GM23338 (cell line): ENCODE measurements around the gene PCSK6. TPM values are rescaled to one million over a fixed set of nuclear protein-coding genes. Genes with fewer than 3 reads are reported as not detected.
A peak's percentile ranks its signal among the peaks of the same experiment; 100 is the strongest.

Experiments used
- ATAC-seq: fragments of 200-7000 bp; cut with Tn5 transposase; 3 replicates; pipeline ENCODE4 v1.9.1; 2020
- DNase-seq: peaks from one replicate; pipeline ENCODE4 v3.0.0-alpha.2; 2015; ENCODE audit warnings: low spot score
- H2AFZ ChIP-seq: fragments of 200-600 bp; sonication (generic); 2 replicates; pipeline ENCODE4 v1.8.0; 2016; ENCODE audit warnings: antibody characterized with exemption, mild to moderate bottlenecking, moderate library complexity
- H3F3A ChIP-seq: fragments of 200-600 bp; sonication (generic); replicated peaks from 2 replicates; pipeline ENCODE4 v1.8.0; 2017; ENCODE audit warnings: antibody characterized with exemption, mixed run types, low read depth
- H3K27ac ChIP-seq: fragments of 200-600 bp; sonication (generic); 2 replicates; pipeline ENCODE4 v1.6.1; 2016; ENCODE audit warnings: low read depth
- H3K27me3 ChIP-seq: fragments of 200-600 bp; sonication (generic); 2 replicates; pipeline ENCODE4 v1.8.0; 2016; ENCODE audit warnings: mild to moderate bottlenecking, mixed run types, moderate library complexity; ENCODE audit not compliant: insufficient read depth
- H3K36me3 ChIP-seq: fragments of 200-600 bp; sonication (generic); 2 replicates; pipeline ENCODE4 v1.8.0; 2016; ENCODE audit warnings: mild to moderate bottlenecking; ENCODE audit not compliant: insufficient read depth
- H3K4me1 ChIP-seq: fragments of 200-600 bp; sonication (generic); 2 replicates; pipeline ENCODE4 v1.8.0; 2016; ENCODE audit warnings: mild to moderate bottlenecking, moderate library complexity; ENCODE audit not compliant: insufficient read depth
- H3K4me2 ChIP-seq: fragments of 200-600 bp; sonication (generic); 2 replicates; pipeline ENCODE4 v1.7.1; 2017; ENCODE audit warnings: mixed run types
- H3K4me3 ChIP-seq: fragments of 200-600 bp; sonication (generic); 2 replicates; pipeline ENCODE4 v1.6.1; 2016; ENCODE audit warnings: mixed run types
- H3K79me2 ChIP-seq: fragments of 200-600 bp; sonication (generic); replicated peaks from 2 replicates; pipeline ENCODE4 v1.8.0; 2017; ENCODE audit warnings: mild to moderate bottlenecking; ENCODE audit not compliant: insufficient read depth
- H3K9me2 ChIP-seq: fragments of 200-600 bp; sonication (generic); 2 replicates; pipeline ENCODE4 v1.8.0; 2017; ENCODE audit not compliant: insufficient read depth
- H4K20me1 ChIP-seq: fragments of 200-600 bp; sonication (generic); replicated peaks from 2 replicates; pipeline ENCODE4 v1.8.0; 2017; ENCODE audit warnings: mild to moderate bottlenecking; ENCODE audit not compliant: insufficient read depth
- H3K27ac Mint-ChIP-seq: 2 replicates; pipeline ENCODE4 v1.8.0; 2020; ENCODE audit warnings: inconsistent platforms, mild to moderate bottlenecking, moderate library complexity, mixed read lengths
- H3K27me3 Mint-ChIP-seq: 3 replicates; pipeline ENCODE4 v1.8.0; 2022; ENCODE audit warnings: low read depth, mild to moderate bottlenecking, moderate library complexity, mixed read lengths, inconsistent platforms; ENCODE audit not compliant: insufficient read depth, poor library complexity
- H3K36me3 Mint-ChIP-seq: 3 replicates; pipeline ENCODE4 v1.8.0; 2021; ENCODE audit warnings: low read depth, mild to moderate bottlenecking, inconsistent platforms, moderate library complexity, mixed read lengths
- H3K4me1 Mint-ChIP-seq: 3 replicates; pipeline ENCODE4 v1.8.0; 2020; ENCODE audit warnings: mild to moderate bottlenecking, inconsistent platforms, mixed read lengths
- H3K4me3 Mint-ChIP-seq: 3 replicates; pipeline ENCODE4 v1.8.0; 2021; ENCODE audit warnings: moderate library complexity, mild to moderate bottlenecking, inconsistent platforms, mixed read lengths
- H3K9me3 Mint-ChIP-seq: 3 replicates; pipeline ENCODE4 v1.8.0; 2020; ENCODE audit warnings: moderate library complexity, mild to moderate bottlenecking, inconsistent platforms, mixed read lengths
- NANOG ChIP-seq: IDR thresholded peaks from 2 replicates; pipeline ENCODE4 v1.6.1; 2016; ENCODE audit warnings: antibody characterized with exemption, borderline replicate concordance
- POLR2AphosphoS5 ChIP-seq: IDR thresholded peaks from 2 replicates; pipeline ENCODE4 v1.6.1; 2016; ENCODE audit warnings: antibody characterized with exemption, low read depth
- ZNF114 ChIP-seq: fragments of 250-450 bp; sonication (Bioruptor Pico); IDR thresholded peaks from 2 replicates; pipeline ENCODE4 v1.5.0; 2020; ENCODE audit warnings: mild to moderate bottlenecking, moderate library complexity
- polyA plus RNA-seq: library from polyadenylated mRNA; unstranded; fragments of >200 nt; fragmentation: Nextera tagmentation; extraction: Ambion mirVana; gene quantifications from 2 replicates; pipeline ENCODE4 v1.2.1, GENCODE V29; 2016
- total RNA-seq: library from RNA; depleted of rRNA; stranded (reverse); fragments of >200 nt; shearing (Covaris generic); gene quantifications from 2 replicates; pipeline ENCODE4 v1.2.3, GENCODE V29; 2014
- TF ChIP-seq, protein P1 (sequence below): fragments of 250-450 bp; sonication (Bioruptor Pico); IDR thresholded peaks from 2 replicates; pipeline ENCODE4 v1.5.0; 2020; ENCODE audit warnings: mild to moderate bottlenecking, moderate library complexity
- TF ChIP-seq, protein P2 (sequence below): IDR thresholded peaks from one replicate; pipeline ENCODE4 v1.6.1; 2018; ENCODE audit warnings: antibody characterized with exemption; ENCODE audit not compliant: unreplicated experiment

The PCSK6 gene
- total and polyA plus RNA-seq, 2 experiments from 2014 or later: 1.7 to 6.7 TPM

DNA sequence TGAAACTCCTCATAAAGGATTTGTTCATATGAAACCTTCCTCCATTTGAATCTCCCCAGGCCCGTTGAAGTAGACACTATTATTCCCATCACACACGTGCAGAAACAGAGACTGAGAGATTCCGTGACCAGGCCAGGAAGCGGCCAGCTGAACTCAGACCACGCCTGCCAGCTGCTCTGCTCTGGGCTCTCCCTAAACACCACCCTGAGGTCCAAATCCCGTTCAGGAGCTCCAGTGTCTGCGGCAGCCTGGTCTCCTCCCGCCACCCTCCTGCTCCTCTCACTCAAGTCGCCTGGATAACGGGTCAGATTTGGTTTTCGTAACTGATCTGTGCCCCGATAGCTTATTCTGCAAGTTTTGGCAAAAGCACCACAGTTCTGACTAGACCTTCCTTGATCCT is 140.9 kb downstream of the PCSK6 start (continued):
- TF ChIP-seq, protein P1, sequence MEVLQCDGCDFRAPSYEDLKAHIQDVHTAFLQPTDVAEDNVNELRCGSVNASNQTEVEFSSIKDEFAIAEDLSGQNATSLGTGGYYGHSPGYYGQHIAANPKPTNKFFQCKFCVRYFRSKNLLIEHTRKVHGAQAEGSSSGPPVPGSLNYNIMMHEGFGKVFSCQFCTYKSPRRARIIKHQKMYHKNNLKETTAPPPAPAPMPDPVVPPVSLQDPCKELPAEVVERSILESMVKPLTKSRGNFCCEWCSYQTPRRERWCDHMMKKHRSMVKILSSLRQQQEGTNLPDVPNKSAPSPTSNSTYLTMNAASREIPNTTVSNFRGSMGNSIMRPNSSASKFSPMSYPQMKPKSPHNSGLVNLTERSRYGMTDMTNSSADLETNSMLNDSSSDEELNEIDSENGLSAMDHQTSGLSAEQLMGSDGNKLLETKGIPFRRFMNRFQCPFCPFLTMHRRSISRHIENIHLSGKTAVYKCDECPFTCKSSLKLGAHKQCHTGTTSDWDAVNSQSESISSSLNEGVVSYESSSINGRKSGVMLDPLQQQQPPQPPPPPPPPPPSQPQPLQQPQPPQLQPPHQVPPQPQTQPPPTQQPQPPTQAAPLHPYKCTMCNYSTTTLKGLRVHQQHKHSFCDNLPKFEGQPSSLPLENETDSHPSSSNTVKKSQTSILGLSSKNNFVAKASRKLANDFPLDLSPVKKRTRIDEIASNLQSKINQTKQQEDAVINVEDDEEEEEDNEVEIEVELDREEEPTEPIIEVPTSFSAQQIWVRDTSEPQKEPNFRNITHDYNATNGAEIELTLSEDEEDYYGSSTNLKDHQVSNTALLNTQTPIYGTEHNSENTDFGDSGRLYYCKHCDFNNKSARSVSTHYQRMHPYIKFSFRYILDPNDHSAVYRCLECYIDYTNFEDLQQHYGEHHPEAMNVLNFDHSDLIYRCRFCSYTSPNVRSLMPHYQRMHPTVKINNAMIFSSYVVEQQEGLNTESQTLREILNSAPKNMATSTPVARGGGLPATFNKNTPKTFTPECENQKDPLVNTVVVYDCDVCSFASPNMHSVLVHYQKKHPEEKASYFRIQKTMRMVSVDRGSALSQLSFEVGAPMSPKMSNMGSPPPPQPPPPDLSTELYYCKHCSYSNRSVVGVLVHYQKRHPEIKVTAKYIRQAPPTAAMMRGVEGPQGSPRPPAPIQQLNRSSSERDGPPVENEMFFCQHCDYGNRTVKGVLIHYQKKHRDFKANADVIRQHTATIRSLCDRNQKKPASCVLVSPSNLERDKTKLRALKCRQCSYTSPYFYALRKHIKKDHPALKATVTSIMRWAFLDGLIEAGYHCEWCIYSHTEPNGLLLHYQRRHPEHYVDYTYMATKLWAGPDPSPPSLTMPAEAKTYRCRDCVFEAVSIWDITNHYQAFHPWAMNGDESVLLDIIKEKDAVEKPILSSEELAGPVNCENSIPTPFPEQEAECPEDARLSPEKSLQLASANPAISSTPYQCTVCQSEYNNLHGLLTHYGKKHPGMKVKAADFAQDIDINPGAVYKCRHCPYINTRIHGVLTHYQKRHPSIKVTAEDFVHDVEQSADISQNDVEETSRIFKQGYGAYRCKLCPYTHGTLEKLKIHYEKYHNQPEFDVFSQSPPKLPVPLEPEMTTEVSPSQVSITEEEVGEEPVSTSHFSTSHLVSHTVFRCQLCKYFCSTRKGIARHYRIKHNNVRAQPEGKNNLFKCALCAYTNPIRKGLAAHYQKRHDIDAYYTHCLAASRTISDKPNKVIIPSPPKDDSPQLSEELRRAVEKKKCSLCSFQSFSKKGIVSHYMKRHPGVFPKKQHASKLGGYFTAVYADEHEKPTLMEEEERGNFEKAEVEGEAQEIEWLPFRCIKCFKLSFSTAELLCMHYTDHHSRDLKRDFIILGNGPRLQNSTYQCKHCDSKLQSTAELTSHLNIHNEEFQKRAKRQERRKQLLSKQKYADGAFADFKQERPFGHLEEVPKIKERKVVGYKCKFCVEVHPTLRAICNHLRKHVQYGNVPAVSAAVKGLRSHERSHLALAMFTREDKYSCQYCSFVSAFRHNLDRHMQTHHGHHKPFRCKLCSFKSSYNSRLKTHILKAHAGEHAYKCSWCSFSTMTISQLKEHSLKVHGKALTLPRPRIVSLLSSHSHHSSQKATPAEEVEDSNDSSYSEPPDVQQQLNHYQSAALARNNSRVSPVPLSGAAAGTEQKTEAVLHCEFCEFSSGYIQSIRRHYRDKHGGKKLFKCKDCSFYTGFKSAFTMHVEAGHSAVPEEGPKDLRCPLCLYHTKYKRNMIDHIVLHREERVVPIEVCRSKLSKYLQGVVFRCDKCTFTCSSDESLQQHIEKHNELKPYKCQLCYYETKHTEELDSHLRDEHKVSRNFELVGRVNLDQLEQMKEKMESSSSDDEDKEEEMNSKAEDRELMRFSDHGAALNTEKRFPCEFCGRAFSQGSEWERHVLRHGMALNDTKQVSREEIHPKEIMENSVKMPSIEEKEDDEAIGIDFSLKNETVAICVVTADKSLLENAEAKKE: no peak
- no peak for TF ChIP-seq NANOG

DNA sequence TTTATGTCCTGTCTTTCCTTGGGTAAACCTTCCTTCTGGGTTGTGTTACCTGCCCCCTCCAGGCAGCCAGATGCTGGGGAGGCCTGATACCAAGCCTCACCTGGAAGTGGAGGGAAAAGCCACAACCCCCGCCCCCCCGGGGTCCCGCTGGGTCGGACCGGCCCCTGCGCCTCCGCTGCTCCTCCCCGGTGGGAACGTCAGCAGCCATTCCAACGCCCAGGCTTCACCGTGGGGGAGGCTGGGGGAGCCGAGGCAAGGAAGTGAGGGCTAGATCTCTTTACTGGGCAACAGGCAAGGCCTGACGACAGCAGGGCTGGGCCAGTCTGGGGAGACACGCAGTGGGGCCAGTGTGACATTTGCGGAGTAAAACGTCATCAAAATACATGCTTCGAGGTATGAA is 141.5 kb downstream of the PCSK6 start:
- no peaks in the 10 kb centered on the region for H3K36me3 Mint-ChIP-seq
- no peak for TF ChIP-seq ZNF114
- TF ChIP-seq NANOG: no peak
- TF ChIP-seq, protein P1: no peak
- TF ChIP-seq POLR2AphosphoS5: no peak
- TF ChIP-seq, protein P2, sequence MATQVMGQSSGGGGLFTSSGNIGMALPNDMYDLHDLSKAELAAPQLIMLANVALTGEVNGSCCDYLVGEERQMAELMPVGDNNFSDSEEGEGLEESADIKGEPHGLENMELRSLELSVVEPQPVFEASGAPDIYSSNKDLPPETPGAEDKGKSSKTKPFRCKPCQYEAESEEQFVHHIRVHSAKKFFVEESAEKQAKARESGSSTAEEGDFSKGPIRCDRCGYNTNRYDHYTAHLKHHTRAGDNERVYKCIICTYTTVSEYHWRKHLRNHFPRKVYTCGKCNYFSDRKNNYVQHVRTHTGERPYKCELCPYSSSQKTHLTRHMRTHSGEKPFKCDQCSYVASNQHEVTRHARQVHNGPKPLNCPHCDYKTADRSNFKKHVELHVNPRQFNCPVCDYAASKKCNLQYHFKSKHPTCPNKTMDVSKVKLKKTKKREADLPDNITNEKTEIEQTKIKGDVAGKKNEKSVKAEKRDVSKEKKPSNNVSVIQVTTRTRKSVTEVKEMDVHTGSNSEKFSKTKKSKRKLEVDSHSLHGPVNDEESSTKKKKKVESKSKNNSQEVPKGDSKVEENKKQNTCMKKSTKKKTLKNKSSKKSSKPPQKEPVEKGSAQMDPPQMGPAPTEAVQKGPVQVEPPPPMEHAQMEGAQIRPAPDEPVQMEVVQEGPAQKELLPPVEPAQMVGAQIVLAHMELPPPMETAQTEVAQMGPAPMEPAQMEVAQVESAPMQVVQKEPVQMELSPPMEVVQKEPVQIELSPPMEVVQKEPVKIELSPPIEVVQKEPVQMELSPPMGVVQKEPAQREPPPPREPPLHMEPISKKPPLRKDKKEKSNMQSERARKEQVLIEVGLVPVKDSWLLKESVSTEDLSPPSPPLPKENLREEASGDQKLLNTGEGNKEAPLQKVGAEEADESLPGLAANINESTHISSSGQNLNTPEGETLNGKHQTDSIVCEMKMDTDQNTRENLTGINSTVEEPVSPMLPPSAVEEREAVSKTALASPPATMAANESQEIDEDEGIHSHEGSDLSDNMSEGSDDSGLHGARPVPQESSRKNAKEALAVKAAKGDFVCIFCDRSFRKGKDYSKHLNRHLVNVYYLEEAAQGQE: no peak

More for the DNA sequence above, 141.5 kb downstream of the PCSK6 start:
- H2AFZ ChIP-seq: no peak overlapping the region
- H3K36me3 ChIP-seq: no peaks in the 10 kb centered on the region
- no peak overlapping the region for H3K27ac Mint-ChIP-seq
- H3K27ac ChIP-seq: no peak overlapping the region
- no peaks in the 10 kb centered on the region for H3K9me2 ChIP-seq
- H3K27me3 Mint-ChIP-seq: peaks cover 5% of the 10 kb centered on the region
- no peak overlapping the region for H3K4me3 ChIP-seq
- H3F3A ChIP-seq: no peaks in the 10 kb centered on the region
- ATAC-seq: peak; percentile 40
- no peak overlapping the region for H3K4me3 Mint-ChIP-seq
- no peaks in the 10 kb centered on the region for H3K79me2 ChIP-seq
- peaks cover 11% of the 10 kb centered on the region for H3K4me1 Mint-ChIP-seq
- no peak overlapping the region for H3K4me2 ChIP-seq
- H4K20me1 ChIP-seq: no peaks in the 10 kb centered on the region
- no peaks in the 10 kb centered on the region for H3K27me3 ChIP-seq
- DNase-seq: no peak
- no peaks in the 10 kb centered on the region for H3K4me1 ChIP-seq
- H3K9me3 Mint-ChIP-seq: peaks cover 5% of the 10 kb centered on the region; the same call in 1 of the 3 replicates
